Stimulated activated CD4-positive, alpha-beta T cell treated with anti-CD3 and anti-CD28 coated beads, Interleukin-2, amount 100 ng/mL, for 4 hours (primary cell): ENCODE measurements around the gene BTBD9.

Source experiments
- DNase-seq: peaks from one replicate; pipeline ENCODE4 v3.0.0-alpha.2; 2020; ENCODE audit warnings: low read depth

The BTBD9 gene

DNA sequence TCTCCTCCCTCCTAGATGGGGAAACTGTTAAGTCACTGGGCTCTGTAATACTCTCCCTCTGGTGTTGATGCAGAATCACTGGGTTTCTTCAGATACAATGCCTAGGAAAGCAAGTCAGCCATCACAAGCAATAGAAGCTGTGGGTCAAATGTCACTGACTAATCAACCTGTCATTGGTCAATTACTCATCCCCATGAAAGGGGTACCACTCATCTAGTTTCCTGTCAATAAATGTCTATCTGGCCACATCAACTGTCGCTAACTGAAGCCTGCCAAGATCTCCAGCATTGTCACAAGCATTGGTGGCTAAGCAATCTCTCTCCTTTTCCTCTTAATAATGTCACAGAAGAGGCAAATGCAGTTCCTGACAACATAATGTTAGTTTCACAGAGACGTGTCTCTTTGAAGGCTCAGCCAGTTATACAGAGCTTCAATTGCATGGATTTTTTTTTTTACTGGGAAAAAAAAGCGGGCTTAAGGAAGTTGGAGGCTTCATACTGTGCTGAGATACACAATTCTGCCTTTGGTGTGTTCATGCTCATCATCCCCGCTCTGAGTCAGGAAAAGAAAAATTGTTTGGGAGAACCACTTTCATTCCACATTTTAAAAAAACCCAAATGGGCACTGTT is 355.9 kb downstream of the BTBD9 start:
- DNase-seq, result no peak

DNA sequence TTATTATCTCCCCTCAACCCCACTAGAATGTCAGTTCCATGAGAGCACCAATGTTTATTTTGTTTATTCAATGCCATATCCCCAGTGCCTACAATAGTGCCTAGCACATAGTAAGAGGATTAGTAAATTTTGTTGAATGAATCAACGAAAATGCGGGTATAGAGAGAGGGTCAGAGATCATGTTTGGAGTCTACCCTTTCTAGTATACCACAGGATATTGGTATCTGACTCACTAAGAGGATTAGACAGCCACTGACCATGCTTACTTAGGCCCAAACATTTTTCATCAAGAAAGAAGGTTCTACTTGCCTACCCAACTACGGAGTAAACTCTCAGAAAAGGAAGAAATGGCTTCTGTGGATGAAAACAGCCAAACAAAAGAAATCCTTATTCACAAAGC is 356.8 kb downstream of the BTBD9 start:
- no peak for DNase-seq

DNA sequence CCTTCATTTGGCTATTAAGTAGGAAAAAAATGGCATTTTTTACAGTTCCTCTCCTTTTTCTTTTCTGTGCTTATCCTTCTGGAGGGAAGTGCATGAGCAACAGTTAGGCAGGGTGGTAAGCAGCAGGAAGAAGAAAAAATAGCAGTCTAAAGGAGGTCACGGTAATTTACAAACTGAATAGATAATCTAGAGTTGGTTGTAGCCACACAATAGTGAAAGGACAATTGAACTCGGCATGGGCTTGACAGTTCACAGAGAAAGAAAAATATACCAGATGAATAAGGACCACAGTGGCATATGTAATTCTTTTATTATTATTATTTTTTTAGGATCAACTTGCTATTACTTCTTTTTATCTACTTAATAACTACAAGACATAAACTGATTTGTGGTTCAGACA is 358.6 kb downstream of the BTBD9 start:
- no peak for DNase-seq

DNA sequence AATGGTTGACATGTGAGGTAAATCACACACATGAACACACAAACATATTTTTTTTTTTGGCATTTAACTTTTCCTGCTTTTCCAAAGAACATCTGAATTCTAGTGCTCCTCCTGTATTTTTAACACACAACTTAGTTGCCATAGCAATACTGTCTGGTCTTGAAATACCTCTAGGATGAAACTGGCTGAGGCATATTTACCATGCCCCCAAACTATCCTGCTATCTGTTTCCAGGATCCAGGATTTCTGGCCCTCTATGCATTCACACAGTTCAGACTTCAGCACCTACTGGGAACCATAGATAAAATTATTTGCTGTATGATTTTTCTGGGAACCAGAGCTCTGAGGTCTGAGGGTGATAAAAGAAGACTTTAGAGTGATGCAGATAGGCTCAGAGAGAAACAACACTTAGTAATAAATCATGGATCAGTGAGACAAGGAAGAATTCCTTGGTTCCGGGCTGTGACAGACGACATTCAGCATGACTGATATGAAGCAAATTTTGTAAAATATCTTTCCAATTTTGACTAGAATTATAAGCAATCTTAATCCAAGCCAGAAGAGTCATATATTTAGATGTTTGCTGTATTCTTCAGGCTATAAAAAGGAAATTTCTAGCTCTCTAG is 359.7 kb downstream of the BTBD9 start:
- DNase-seq, result no peak

DNA sequence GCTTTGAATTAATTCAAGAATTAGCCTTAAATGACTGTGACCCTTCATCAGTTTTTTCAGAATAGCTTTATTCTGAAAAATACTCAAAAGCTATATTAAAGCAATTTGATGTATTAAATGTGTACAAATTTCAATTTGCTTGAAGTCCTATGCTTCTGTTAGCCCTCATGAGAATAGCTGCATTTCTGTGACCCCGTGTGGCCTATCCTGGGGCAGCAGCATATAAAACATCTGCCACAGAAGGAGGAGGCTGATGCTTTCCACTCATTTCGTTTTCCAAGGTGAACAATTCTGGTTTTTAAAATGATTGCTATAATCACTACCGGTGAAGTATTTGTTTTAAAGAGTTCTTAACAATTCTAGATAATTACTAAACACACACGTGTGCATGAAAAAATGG is 360.3 kb downstream of the BTBD9 start:
- DNase-seq, result no peak

DNA sequence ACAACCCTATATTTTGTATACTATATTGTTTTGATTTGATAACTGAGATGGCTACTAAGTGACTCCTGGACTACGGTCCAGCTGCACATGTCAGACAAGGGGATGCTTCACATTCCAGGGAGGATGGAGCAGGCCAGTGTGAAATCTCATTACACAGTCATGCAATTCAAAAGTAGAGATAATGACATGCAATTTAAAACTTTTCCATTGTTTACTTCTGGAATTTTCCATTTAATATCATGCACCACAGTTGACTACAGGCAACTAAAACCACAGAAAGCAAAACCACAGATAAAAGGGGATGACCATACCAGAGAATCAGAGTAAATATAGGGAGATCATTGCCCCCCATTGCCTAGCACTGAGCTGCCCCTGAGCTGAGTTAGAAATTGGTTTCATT is 366.4 kb downstream of the BTBD9 start:
- DNase-seq, result no peak

DNA sequence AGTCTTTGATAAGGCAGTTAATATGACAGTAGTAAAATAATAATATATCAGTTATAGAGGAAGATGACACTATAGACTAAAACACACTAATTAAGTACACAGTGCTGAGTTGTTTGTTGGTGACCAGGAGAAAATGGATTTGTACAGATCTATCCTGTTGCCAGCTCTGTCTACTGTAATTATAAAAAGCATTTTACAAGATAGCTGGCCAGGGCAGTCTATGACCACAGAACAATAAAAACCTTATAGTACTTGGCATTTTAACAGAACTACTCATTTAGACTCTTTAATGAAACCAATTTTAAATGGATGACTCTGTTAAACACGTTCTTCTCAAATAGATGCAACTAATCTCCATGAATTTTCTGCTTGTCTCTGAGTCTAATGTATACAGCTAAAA is 367.5 kb downstream of the BTBD9 start:
- DNase-seq, result no peak

DNA sequence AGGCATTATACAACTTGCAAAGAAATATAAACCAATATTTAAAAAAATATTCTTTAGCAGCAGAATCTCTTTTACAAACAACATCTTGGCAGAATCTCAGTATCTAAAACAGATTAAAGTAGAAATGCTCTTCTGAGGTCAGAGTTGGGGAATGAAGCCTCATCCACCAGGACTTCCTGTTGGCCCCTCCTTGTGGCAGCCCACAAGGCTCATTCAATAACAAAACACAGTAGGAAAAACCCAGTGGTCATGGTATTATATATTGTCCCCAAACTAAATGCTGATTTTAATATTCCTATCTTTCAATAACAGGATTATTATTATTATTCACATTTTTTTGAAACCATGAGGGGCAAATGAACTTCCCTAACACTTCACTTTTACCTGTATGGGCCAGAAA is 368.6 kb downstream of the BTBD9 start:
- DNase-seq, result no peak

DNA sequence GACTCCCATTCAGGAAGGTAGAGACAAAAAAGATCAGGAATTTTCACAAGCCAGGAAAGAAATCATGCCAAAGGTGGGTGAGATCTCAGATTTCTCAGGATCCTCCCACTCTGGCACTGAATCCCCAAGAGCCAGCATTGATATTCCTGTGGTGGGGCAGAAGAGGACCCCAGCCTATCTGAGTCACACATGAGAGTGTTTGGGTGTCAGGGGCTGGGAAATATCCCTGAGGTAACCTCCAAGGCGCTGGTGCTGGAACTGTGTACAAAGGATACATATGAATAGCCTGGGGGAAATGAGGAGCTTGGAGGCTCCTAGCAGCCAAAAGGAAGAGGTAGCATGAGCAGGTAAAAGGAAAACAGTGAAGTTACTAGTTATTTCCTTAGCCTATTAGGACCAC is 369.4 kb downstream of the BTBD9 start:
- DNase-seq, result no peak

DNA sequence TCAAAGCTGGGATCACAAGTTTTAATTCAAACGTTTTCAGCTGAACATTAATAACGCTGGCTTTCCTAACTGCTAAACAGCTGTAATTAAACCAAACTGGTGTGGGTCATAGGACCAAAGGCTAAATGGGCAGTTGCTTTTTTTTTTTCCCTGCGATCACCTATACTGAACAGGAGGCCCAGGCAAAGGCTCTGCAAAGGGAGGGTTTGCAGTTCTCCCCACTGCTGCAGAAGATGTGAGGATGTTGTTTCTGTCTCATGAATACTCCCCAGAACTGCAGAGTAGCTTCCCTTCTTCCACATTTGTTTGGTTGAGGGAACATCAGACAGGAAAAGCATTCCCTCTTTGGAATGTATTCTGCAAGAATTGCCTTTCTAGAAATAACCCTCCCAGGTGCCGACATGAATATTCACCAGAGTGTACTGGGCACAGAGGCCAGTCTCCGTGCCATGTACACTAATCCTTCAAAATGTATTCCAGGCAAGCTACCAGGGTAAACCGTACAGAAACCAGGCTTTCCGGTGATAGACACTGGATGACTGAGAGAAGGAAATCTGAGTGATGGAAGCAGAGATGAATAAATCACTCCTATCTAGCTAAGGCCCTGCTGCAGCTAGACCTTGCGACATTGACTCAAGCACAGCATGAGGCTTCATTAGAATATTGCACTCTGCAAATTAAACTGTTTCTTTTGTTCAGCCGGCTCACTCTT is 370.1 kb downstream of the BTBD9 start:
- DNase-seq, result no peak

DNA sequence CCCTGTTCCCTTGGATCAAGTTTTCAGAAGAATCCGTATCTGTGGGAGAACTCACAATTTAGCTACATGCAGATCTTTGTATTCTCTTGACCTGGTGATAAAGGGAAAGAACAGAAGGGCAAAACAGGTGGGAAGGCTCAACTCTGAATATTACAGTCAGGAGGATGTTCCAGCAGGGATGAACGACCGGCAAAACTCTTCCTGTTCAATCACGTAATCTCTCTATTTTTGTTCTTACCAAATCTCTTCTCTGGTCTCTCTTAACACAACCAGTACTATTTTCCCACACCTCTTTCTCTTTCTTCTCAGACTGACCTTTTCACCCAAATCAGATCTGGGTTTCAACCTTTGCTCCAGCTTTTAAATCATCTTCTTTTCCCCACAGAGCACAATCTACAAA is 371.4 kb downstream of the BTBD9 start:
- no peak for DNase-seq

DNA sequence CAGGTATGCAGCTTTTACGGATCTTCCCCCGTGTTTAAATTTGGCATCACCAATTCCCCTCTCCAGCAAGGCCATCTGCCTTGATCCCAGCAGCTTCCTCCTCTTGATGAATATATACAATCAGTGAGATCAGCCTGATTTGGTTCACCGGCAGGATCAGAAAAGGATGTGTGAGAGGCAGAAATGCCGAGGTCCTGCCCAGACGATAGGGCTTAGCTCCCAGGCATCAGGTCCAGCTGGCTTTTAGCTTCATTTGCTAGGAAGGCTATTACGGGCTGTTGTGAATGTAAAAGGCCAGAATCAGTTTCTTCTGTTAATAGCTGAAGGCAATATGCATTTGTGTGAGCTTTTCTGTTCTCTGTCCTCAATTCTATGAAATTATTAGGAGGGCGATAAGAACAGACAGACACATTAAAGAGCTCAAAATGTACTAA is 372.8 kb downstream of the BTBD9 start:
- DNase-seq, result no peak

DNA sequence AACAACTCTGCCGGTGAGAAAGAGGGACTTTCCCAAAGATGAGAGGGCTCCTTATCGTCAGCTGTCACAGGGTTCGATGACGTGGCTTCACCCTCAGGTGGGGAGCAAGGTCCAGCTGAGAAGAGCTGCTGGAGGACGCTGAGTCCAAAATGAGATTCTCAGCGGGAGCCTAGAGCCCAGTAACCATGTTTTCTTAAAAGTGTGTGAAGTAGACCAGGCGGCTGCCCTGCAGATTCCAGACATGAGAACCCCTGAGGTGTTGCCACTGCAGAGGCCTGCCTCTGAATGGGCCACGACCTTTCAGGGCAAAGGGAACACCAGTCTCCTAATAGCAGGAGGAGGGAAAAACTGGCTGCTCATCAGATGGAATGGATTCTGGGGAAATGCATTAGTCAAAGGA is 375.1 kb downstream of the BTBD9 start:
- no peak for DNase-seq

DNA sequence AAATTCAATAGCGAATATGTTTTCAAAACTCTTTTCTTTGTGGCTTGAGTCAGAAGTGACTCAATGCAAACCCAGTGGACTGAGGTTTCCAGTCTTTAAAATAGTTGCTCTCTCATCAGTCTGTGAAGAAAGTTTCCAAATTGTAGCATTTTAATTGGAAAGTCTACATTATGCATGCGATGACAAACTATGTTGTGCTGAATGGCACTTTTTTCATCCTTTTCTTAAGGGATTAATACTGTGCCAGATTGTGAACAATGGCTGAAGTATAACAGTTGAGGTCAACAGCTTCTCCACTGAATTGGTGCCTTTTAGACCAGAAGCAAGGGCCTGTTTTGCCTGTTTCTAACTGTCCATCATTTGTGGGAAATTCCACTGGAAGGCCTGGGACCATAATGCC is 377.1 kb downstream of the BTBD9 start:
- DNase-seq, result no peak

DNA sequence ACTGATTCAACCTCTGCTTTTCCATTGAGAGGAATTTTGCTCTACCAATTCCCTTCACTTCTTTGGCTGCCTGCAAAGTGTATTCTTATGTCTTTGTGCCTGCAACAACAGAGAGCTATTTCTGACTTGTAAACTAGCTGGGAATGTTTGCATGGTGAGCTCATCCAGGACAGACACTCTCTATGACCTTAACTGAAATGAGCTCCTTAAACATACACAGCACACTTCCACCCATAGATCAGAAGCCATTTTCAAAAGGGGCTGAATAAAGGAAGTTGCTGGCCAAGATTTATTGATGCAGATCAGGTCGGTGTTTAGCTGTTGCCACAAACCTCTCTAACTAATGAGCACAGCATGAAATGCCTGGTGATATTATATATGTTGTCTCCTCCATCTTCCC is 377.7 kb downstream of the BTBD9 start:
- DNase-seq, result no peak

DNA sequence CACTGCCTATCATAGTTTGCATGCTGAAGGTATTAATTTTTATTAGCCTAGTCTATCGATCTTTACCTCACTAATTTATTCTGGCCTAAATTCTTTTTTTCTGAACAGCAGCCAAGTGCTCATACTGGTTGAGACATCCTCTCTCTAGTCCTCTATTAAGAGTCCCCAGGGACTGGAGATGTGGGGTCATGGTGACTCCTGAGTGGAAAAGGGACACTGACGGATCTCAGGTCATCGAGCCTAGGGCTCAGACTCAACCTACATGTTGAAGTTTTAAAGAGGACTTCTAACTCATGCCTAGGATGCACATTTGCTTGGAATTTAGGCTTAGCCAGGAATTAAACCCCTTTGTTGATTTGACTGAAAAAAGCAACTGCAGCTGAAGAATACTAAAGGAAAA is 378.1 kb downstream of the BTBD9 start:
- no peak for DNase-seq

DNA sequence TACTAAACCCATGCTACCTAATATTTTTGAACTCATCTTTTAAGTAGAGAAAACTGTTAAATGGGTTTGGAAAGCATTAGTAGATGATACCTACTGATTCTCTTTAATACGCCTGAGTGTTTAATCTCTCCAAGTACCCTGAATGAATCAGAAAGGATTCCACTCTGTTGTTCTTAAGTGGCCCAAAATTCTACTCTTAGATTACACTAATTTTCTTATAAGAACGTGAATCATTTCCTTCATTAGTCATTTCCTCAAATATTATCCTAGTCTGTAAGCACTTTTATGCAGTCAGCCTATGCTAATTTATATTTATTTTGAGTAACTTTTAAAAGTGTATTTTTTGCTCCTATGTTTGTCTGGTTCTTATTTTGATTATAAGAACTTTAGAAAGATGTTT is 380.0 kb downstream of the BTBD9 start:
- DNase-seq, result no peak

DNA sequence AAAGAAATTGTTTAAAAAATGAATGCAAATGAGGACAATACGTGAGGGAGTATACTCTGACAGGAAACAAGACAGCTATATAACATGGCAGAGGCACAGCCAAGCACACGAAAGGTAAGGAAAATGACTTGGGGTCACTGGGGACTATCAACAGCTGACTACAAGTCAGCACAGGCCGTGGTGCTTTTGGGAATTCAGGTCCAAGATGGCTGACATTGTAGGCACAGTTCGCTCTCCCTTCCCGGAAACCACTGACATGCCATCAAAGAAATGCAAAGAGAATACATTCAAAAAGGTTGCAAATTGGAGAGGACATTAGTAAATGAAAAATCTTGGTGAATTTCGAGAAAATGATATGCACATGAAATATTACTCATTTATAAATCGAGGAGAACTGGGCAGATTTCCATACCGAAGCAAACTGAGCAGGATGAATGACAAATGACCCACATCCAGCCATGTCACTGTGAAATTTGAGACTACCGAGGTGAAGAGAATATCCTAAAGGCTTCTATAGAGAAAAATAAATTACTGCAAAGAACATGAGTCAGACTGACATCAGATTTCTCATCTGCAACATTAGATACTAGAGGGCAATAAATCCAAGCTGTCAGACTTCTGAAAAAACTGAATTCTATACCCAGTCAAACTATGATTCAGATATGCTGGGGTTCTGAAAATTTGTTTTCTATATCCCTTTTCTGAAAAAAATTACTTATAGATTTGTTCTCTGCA is 391.1 kb downstream of the BTBD9 start:
- DNase-seq, result no peak

DNA sequence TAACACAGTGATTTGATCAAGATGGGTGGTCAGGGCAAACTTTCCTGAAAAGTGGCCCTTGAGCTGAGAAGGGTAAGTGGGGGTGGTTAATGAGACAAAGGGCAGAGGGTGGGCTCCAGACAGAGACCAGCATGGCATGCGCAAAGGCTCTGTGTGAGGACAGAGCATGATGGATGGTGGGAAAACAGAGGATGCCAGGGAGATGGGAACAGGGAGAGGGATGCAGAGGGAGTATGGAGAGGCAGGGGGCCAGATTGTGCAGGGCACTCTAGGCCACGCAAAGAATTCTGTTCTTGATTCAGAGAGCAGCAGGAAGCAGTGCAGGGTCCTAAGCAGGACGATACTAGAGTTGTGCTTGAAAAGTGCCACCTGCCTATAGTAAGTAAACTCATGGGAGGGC is 394.4 kb downstream of the BTBD9 start:
- DNase-seq, result no peak

DNA sequence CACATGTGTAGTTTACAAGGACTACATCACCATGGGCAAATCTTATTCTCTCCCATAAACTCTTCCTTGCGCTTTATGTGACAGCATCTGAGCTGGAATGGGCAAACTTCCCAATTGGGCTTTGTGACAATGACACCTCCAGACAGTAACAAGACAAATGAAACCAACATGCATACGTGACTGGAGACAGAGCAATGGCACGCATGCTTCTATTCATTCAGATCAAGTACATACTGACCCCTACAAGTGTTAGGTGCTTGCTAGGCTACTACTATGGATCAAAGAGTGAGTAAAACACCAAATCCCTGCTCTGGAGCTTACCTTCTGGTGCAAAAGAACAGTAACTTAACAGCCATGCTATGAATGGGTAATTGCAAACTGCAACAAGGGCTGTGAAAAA is 394.9 kb downstream of the BTBD9 start:
- no peak for DNase-seq

DNA sequence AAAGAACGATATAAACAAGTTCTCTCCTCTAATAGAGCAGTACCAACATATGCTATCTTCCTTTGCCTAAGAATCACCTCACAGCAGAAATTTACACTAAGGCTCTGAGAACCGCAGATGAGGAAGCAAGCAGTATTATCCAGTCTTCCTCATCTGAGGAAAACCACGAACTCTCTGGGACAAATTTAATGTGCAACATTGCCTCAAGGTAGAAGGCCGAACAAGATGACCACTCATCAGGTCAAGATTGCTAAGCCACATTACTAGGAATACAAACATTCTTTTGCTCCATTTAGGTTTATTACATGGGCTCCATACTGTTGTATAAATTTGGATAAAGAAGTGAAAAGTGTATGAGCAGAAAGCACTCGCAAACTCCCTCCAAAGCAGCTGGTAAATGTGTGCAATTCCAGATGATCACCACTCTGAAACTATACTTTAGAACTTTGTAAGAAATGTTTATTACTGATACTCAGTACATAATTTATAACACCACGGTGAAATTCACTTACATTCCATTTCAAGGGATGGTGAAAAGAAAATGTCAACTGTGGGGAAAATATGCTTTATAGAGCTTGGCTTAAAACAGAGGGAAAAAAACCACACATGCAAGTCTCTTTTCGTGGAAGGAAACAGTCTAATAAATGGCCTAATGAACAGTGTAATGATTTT is 398.4 kb downstream of the BTBD9 start:
- no peak for DNase-seq

DNA sequence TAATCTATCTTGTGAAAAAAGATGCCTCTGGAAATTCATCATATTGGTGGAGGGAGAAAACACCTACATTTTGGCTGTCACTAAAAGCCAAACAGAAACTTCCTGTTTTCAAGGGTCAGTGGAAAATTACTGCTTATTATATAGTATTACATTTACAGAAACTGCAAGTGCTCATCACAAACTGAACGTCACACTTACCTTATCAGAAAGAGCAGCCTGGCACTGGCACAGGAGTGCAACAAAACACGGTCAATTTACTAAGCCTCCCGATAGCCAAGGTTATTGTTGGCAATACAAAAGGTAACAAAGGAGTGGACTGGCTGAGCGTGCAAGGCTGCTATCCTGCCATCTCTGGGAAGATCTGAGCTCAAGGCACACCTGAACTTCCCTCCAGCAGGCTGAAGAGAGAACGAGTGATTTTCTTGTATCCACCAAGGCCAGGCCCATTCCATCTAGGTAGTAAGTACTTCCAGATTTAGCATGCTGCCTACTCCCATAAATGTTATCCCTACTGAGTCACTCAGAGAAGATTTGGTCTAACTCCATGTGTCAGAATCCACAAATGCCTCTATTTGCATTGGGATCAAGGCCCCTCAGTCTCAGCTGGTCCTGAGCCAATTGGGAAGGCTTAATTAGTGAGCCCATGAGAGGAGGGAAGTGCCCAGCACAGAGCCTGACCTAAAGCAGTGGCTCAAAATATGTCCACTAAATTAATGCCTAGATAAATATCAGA is 399.8 kb downstream of the BTBD9 start:
- no peak for DNase-seq
